ENCODE results near the gene PHF12.

Gene PHF12

DNA sequence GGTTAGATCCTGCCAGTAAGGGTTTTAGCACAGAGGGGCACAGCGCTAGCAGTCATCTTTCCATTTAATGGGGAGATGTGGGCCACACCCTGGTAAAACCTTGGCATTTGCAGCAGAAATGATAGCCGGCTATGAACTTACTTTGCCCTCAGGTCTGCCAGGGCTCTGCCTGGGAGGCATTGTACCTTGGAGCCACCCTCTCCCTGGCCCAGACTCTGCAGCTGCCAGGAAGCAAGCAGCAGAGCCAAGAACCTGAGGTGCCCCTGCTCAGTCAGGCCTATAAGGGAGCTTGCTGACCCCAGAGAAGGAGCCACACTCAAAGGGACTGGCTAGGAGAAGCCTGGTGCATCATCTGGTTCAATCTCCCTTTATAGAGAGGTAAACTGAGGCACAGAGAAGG lies 23.7 kb upstream of the PHF12 start:
- no peak for DNase-seq

DNA sequence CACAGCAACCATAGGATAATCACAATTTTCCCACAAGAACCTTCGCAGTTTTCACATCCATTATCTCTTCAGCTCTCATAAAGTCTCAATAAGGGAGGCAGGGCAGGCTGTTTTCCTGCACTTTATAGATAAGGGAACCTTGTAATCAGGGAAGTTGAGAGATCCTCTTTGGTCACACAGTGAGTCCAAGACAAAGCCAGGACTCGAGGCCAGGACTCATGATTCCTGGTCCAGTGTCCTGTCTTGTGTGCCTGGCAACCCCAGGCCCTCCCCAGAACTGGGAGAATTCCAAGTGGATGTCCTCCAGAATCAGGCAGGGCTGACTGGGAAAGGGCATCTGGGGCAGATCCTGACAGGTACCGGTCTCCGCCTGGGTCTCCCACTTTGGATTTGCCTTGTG lies 23.1 kb upstream of the PHF12 start:
- DNase-seq = no peak

DNA sequence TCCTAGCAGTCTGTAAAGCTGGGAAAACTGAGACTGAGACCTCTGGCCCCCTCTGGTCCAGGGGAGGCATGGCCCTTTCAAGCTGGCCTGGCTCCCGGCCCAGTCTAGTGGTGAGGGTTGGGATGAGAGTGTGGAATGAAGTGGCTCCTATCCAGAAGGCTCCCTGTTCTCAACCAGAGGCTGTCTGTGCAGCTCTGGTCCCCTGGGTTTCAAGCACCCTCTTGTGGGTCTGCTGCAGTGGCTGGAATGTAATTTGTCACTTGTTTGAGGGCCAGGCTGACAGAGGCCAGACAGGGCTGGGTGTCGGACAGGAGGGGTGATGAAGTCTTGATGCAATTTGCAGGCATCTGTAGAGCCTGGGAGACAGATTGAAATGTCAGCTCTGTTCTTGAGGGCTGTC lies 22.1 kb upstream of the PHF12 start:
- DNase-seq = no peak

DNA sequence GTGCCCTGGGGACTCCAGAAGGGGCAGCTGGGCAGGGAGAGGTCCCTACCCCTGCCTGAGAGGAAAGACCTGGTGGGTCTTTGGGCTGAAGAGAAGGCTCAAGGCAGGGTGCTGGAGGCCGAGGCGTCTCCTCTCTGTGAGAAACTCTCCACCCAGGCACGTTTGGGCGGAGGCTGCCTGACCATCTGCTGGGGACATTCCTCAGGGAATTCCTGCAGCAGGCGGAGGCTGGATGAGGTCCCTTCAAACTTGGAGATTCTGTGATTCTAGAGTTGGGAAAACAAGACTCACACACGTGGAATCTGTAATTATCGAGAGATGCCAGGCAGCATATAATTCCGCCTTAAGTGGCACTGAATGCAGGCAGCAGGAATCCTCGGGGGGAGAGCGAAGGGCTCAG lies 21.1 kb upstream of the PHF12 start:
- DNase-seq = no peak

- DNase-seq = no peak
These were observed 19.6 kb upstream of the PHF12 start for GRCh38 chr17:28970879-28971278.

DNA sequence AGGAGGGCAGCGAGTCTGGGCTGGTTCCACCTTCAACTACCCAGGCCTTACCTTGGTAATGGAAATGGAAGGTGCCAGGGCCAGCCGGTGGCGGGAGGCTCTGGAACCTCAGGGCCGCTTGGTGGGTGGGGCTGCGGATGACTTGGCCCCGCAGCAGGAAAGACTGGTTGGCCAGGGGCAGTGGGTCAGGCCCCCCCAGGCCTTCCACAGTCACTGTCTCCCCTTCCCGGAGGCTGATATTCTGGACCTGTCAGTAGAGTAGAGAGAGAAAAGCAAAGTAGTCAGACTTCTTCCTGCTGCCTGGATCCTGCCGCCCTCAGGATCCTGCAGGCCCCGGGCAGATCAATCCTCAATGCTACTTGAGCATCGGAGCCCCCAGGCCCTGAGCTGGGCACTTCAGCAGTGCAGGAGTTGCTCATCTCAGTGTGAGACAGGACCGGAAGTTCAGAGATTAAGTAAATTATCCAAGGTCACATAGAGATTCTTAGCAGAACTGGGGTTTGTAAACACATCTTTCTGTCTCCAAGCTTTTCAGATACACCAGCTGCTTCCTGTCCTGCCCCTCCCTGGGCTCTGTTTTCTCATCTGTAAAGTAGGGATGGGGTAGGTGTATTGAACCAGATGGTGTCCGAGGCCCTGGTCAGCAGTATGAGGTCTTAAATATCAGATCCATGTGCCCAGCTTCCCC lies 18.5 kb upstream of the PHF12 start:
- DNase-seq = no peak

DNA sequence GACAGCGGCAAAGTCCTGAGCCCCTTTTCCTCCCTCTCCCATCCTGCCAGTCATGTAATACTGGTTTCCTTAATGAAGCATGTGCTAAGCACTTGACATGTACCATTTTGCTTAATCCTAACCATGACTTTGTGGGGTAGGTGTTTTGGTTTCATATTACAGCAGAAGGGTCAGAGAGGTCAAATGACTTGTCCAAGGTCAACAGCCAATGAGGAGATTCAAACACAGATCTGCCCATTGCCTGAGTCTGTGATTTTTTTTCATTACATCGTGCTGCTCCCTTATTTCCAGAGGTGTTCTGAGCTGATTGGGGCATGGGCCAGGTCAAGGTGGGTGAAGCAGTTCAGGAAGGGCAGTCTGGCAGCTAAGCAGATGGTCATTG lies 17.6 kb upstream of the PHF12 start:
- DNase-seq = no peak

- DNase-seq = no peak
These were observed 17.1 kb upstream of the PHF12 start for GRCh38 chr17:28968231-28968913.

DNA sequence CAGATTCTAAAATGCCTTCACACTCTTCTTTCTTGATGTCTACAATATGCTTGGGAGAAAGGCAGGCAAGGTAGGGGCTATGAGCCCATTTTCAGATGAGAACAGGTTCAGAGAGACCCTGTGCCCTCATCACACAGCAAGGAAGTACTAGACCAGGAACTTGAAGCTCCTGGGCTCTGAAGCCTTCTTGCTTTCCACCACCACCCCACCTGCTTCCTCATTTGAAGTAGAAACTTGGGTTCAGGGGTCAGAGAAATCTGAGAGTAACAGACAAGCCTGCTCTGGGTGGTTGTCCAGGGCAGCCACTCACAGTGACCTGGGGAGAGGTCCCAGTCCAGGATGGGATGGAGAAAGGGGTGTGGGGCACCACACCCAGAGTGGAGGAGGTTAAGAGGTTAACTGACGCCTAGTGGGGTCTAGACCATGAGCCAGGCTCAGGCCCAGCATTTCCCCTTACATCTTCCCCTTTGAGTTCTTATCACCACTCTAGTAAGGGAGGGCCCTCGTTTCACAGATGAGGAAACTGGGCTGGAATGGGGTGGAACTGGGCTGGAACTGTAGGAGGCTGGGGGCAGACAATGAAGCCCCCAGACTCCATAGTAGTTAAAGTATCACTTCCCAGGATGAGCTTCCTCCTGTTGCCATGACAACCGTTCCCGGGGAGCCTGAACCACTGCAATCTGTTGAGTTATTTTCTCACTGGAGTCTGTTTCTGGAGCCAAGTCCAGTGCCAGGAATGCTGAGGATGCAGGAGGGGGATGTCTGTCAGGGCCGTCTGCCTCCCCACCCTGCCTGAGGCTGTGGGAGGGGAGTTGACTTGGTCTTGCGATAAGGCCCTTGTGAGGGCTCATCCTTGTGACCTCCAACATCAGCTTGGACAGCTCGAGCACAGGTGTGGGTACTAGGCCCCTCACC lies 16.2 kb upstream of the PHF12 start:
- no peak for DNase-seq

DNA sequence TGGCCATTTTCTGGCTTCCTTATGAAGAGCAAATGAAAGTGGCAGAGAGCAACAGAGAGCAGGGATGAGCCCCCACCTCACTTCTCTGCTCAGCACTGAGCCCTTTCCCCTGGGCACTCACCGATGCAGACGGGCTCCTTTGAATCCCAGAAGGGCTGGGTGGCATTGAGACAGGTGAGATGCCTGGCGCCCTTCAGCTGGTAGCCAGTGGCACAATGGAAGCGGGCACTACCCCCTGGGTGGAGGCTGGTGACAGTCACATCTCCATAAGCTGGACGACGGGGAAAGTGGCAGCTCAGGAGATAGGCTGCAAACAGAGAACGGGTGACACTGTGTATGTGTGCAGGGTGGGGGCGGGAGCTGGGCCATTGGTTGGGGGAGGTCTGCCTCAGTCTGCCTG lies 12.5 kb upstream of the PHF12 start:
- DNase-seq = no peak

DNA sequence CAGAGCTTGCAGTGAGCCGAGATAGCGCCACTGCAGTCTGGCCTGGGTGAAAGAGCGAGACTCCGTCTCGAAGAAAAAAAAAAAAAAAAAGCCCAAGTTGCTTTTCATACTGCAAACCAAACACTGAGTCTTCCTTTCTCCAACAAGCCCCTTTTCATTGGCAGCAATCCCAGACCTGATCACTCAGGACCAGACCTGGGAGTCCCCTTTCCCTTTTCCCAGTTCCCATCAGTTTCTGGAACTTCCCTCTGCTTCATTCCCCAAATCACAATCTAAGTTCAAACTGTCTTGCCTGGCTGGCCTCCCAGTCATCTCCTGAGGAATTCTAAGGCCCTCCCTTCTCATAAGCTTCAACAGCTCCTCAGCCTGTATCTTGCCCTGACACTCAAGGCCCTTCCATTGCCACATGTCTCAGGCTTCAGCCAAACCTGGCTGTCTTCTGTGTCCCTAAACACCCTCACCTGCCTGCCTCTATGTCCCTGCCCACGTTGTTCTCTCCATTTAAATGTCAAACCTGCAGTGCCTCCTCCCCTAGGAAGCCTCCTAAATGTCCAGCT lies 11.8 kb upstream of the PHF12 start:
- no peak for DNase-seq

GRCh38 chr17:28961391-28961790 lies 10.1 kb upstream of the PHF12 start:
- no peak for DNase-seq

GRCh38 chr17:28960256-28961061 lies 9.1 kb upstream of the PHF12 start:
- DNase-seq = no peak

DNA sequence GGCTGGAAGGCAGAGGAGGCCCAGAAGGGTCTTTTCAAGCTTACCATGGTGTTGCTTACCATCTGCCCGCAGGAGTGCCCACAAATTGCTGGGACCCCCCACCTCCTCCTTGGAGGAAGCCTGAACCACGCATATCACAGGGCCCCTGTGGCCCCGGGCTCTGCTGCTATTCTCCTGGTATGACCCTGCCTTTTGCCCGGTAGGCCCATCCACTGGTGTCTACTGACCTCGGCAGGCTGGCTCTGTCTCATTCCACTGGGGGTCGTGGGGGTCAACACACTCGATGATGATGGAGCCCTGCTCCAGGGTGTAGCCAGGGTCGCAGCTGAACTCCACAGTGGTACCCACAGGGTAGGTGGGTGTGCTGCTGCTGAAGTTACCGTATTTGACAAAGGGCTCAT lies 8.2 kb upstream of the PHF12 start:
- DNase-seq = no peak

DNA sequence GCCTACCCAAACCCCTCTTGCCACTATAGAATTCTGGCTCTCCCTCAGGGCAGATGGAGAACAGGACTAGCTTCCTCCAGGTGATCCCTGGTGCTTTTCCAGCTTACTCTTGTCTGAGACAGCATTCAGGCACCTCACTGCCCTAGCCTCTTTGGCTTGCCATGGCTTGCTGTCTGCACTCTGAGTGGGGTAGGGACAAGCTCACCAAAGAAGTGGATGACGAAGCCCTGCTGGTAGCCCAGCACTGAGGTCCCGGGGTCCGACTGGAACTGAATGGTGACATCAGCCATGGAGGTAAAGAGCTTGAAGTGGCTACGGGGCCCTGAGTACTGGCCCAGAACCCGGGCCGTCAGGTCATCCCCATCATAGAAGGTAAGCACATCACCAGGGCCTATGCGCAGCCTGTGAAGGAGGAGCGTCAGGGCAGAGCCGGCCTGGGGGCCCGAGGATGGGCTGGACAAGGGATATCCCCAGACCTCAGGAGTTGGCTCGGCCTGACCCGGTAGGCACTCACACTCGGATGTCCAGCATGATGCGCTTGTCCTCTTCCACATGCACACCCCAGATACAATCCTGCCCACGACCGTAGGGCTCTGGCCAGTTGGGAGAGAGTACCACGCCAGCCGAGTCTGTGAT lies 7.6 kb upstream of the PHF12 start:
- no peak for DNase-seq

GRCh38 chr17:28957992-28958355 lies 6.7 kb upstream of the PHF12 start:
- no peak for DNase-seq

DNA sequence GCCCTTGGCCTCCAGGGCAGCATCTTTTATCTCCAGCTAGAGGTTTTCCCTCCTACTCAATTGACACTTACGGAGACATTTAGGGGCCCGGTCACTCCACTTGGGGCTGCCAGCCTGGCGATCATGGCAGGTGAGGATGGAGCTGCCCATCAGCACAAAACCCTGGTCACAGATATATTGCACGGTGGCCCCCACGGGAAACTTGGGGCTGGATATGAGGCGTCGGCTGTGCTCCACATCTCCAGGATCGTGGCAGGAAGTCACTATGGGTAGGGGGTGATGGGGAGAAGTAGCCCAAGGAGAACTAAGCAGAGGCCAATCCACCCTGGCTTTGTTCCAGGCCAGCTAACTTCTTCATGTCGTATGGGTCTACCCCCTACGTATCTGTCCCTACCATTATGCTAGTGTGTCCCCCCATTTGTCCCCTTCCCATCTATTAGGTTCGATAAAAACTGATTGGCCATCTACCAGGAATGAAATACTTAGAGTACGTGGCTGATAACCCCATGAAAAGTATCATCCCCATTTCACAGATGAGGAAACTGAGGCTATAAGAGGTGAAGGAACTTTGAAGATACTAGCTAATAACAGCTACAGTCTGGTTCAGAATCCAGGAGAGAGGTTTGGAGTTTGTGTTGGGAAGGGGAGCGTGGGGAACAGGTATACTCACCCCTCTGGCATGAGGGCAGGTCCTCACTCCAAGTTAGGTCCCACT lies 6.1 kb upstream of the PHF12 start:
- DNase-seq = no peak

GRCh38 chr17:28956861-28957260 lies 5.5 kb upstream of the PHF12 start:
- no peak for DNase-seq

DNA sequence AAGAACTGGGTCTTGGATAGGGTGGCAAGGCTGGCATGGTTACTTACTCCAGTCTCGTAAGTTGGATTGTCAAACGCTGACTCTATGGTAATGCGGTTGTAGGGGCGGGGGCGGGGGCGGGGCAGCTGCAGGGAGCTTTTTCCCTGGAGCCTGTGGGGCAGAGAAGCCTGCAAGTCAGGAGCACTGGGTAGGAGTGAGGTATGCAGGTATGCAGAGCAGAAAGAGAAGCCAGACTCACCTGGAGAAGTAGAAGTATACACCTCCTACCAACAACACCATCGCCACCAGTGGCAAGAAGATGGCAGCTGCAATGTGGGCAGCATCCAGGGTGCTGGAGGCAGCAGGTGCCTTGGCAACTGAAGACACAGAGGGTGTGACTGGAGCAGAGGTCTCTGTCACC lies 4.8 kb upstream of the PHF12 start:
- DNase-seq = no peak

DNA sequence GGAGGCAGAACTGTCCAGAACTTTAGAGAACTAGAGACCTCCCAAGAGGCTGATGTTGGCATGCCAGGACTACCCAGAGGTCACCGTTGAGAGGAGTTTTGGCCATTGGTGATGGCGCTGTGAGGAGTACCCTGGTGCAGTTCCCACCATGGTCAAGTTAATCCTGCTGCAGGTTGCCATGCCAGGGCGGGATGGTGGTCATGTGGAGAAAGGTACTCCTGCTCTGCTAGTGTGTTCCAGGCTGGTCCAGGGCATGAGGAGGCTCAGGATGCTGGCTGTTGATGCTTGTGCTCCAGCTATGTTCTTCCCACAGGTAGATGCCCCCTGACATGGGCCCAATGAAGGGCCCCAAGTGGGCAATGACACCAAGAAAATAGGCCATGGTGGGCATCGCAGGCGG lies 4.1 kb upstream of the PHF12 start:
- no peak for DNase-seq

DNA sequence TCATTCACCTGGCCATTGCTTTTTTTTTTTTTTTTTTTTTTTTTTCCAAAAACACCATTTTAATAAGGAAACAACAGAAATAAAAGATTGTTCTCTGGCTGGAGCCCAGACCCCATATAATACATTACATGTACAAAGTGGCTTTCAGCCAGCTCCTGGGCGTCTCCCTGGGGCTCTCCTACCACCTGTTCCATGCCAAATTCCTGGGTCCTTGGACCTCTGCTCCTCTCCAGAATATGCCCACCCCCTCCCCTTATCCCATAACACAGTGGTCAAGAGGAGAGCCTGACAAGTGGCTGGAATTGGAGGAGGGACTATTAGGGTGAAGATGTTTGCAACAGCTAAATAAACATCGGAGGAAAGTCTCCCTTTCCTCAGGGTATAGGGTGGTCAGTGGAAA lies 3.6 kb upstream of the PHF12 start:
- DNase-seq = no peak
